GM23248 (cell line): ENCODE results near the gene RUBCNL. TPM values are rescaled to one million over a fixed set of nuclear protein-coding genes. Genes with fewer than 3 reads are reported as not detected.

Experiments
- DNase-seq: peaks from one replicate; pipeline ENCODE4 v3.0.0-alpha.2; 2015
- H2AFZ ChIP-seq: fragments of 200-600 bp; sonication (generic); 2 replicates; pipeline ENCODE4 v1.6.1; 2016; ENCODE audit warnings: antibody characterized with exemption
- H3F3A ChIP-seq: fragments of 200-600 bp; sonication (generic); 2 replicates; pipeline ENCODE4 v1.6.1; 2016; ENCODE audit warnings: mild to moderate bottlenecking, antibody characterized with exemption, mixed run types; ENCODE audit not compliant: insufficient read depth
- H3K27ac ChIP-seq: fragments of 200-600 bp; sonication (generic); 2 replicates; pipeline ENCODE4 v1.5.1; 2016; ENCODE audit warnings: mild to moderate bottlenecking
- H3K27me3 ChIP-seq: fragments of 200-600 bp; sonication (generic); replicated peaks from 2 replicates; pipeline ENCODE4 v1.6.1; 2016; ENCODE audit warnings: mild to moderate bottlenecking; ENCODE audit not compliant: insufficient read depth
- H3K36me3 ChIP-seq: fragments of 200-600 bp; sonication (generic); 2 replicates; pipeline ENCODE4 v1.6.1; 2016; ENCODE audit warnings: low read depth, mild to moderate bottlenecking
- H3K4me1 ChIP-seq: fragments of 200-600 bp; sonication (generic); 2 replicates; pipeline ENCODE4 v1.6.1; 2016; ENCODE audit warnings: mild to moderate bottlenecking; ENCODE audit not compliant: insufficient read depth
- H3K4me2 ChIP-seq: fragments of 200-600 bp; sonication (generic); one replicate; pipeline ENCODE4 v1.6.1; 2016; ENCODE audit warnings: mild to moderate bottlenecking; ENCODE audit not compliant: unreplicated experiment
- H3K4me3 ChIP-seq: fragments of 200-600 bp; sonication (generic); 2 replicates; pipeline ENCODE4 v1.5.1; 2016; ENCODE audit warnings: mild to moderate bottlenecking
- H3K79me2 ChIP-seq: fragments of 200-600 bp; sonication (generic); 2 replicates; pipeline ENCODE4 v1.6.1; 2016; ENCODE audit warnings: mild to moderate bottlenecking; ENCODE audit not compliant: insufficient read depth
- H3K9ac ChIP-seq: fragments of 200-600 bp; sonication (generic); 2 replicates; pipeline ENCODE4 v1.6.1; 2016; ENCODE audit warnings: mild to moderate bottlenecking
- H3K9me2 ChIP-seq: fragments of 200-600 bp; sonication (generic); 2 replicates; pipeline ENCODE4 v1.6.1; 2016; ENCODE audit warnings: mixed run types, mild to moderate bottlenecking, moderate library complexity; ENCODE audit not compliant: insufficient read depth
- H3K9me3 ChIP-seq: fragments of 200-600 bp; sonication (generic); one replicate; pipeline ENCODE4 v1.6.1; 2017; ENCODE audit warnings: low read depth
- H4K20me1 ChIP-seq: fragments of 200-600 bp; sonication (generic); 2 replicates; pipeline ENCODE4 v1.6.0; 2016; ENCODE audit not compliant: insufficient read depth
- EZH2 ChIP-seq: fragments of 200-600 bp; sonication (generic); IDR thresholded peaks from 2 replicates; pipeline ENCODE4 v1.6.1; 2018; ENCODE audit warnings: antibody characterized with exemption, mild to moderate bottlenecking; ENCODE audit not compliant: insufficient read depth, poor library complexity, severe bottlenecking
- EZH2phosphoT487 ChIP-seq: fragments of 200-600 bp; sonication (generic); IDR thresholded peaks from 2 replicates; pipeline ENCODE4 v1.6.1; 2018; ENCODE audit warnings: antibody characterized with exemption, moderate library complexity, mild to moderate bottlenecking, low read depth; ENCODE audit not compliant: insufficient read depth
- WGBS, 2 experiments: methylation state at CpG; one replicate each; pipeline ENCODE4 v1.1.6; 2015 to 2017; ENCODE audit warnings: low lambda C conversion rate in 2 of 2, low coverage in 1 of 2; ENCODE audit errors: missing lambda C conversion rate in 2 of 2; 5-methylcytosine and 5-hydroxymethylcytosine counted together
- in situ Hi-C: fragments of 300-500 bp; cut with MboI; formaldehyde crosslinking; loops from 2 replicates; pipeline ENCODE4 v1.15.0; 2020
- polyA plus RNA-seq: library from polyadenylated mRNA; unstranded; fragments of >200 nt; fragmentation: Nextera tagmentation; extraction: Ambion mirVana; gene quantifications from 2 replicates; pipeline ENCODE4 v1.2.1, GENCODE V29; 2016
- total RNA-seq: library from RNA; depleted of rRNA; stranded (reverse); fragments of >200 nt; shearing (Covaris generic); gene quantifications from 2 replicates; pipeline ENCODE4 v1.2.3, GENCODE V29; 2014

RUBCNL gene
- total and polyA plus RNA-seq, 2 experiments from 2014 or later: 1.1 to 2.1 TPM

DNA sequence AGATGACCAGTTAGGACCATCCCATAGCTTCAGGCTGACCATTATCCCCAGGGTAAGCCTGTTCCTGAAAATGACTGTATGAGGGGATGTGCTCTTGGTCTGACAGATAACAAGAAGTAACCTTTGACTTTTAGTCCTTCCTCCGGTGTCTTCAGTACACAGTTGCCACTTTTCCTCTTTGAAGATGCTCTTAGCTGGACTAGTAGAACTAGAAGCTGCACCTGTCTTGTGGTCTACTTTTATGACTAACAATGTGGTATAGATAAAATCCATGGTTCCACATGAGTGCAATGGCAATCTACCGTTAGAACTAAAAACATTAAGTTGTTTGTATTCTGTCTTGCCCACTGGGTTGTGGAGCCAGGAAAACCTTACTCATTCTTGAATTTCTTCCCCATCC lies 5.9 kb upstream of the RUBCNL start:
- Histone ChIP-seq H3K36me3 (no peaks in the 10 kb centered on the region), H3K4me1 (peaks cover 15% of the 10 kb centered on the region; the same call in 1 of the 2 replicates), H3K79me2 (no peaks in the 10 kb centered on the region), H3F3A (no peaks in the 10 kb centered on the region), H3K9me2 (no peaks in the 10 kb centered on the region), H4K20me1 (no peaks in the 10 kb centered on the region), H3K27ac (no peak overlapping the region), H3K9ac (no peak overlapping the region), H3K4me3 (no peak overlapping the region), H3K4me2 (no peak overlapping the region), H3K9me3 (no peaks in the 10 kb centered on the region), H3K27me3 (no peaks in the 10 kb centered on the region), H2AFZ (no peak overlapping the region)
- no peak for TF ChIP-seq EZH2phosphoT487
- no peak for TF ChIP-seq EZH2
- in situ Hi-C loops: no loop called here
- no peak for DNase-seq
- WGBS, 2 experiments: 75 to 77% methylated on average over 2 of the region's 2 CpGs

DNA sequence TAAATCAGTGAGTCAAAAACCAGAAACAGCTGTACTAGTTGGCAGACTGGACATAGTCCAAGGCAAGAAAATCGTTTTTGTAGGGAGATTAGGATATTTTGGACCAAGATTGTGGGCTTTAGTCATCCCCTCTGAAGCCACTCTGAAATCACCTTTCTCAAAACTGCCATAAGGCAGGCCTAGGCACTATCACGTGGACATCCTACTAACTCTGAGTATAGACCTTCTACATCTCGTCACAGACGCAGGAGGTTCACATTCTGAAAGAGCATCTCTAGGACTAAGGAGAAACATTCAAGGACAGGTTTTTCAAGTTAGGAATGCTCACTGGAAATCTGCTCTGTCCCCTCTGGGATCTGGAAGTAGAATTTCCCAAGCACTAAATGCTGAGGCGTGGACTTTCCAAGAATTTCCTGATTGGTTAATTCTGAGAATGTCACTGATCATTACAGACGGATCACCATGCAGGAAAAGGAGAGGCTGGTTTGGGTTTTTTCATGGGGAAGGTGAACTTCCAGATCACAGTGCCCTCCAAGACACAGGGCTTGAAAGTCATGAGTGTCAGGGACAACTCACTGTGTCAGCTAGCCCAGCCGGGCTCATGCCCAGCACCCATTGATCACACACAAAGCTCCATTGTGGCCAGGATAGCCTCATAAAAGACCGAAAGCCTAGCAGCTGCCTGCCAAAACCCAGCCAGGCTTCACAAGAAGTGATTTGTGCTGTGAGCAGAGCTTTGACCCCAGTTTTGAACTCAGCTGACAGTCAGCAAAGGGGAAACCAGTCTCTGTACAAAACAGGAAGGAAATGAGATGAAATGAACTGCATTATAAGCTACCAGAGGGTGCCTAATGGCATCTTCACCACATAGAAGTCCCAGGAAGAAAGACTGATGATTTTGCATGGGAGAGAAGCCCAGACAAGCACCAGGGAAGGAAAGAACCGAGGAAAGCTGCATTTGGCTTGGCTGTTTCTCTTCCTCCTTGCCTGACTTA lies 2.7 kb upstream of the RUBCNL start:
- Histone ChIP-seq H2AFZ (no peak overlapping the region), H3K4me3 (no peak overlapping the region), H3K9me2 (no peaks in the 10 kb centered on the region), H3K79me2 (no peaks in the 10 kb centered on the region), H3K9ac (no peak overlapping the region), H3K27ac (no peak overlapping the region), H3F3A (no peaks in the 10 kb centered on the region), H3K27me3 (no peaks in the 10 kb centered on the region), H3K9me3 (no peaks in the 10 kb centered on the region), H3K4me1 (peaks cover 3% of the 10 kb centered on the region; the same call in 1 of the 2 replicates), H3K36me3 (no peaks in the 10 kb centered on the region), H3K4me2 (no peak overlapping the region), H4K20me1 (no peaks in the 10 kb centered on the region)
- WGBS, 2 experiments: 73 to 76% methylated on average over 9 of the region's 9 CpGs
- DNase-seq: no peak
- in situ Hi-C loops: no loop called here
- TF ChIP-seq EZH2: no peak
- no peak for TF ChIP-seq EZH2phosphoT487

DNA sequence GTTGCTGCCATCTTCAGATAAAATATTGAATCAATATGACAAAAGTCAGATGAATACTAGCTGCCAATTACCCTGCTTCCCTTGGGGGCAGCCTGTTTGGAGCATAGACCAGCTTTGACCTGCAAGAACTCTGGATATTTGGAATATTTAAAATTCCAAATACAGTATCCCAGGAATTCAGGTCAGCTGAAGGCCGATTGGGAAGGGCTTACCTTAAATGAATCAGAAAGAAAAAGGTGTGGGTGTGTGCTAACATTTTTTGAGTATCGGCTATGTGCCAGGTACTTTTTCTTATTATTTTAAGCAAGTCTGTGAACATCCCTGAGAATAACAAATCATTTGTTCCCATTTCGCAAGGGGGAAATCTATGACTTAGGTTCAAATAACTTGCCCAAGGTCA lies 1.8 kb upstream of the RUBCNL start:
- no peaks in the 10 kb centered on the region for H3K9me3 ChIP-seq
- no peak overlapping the region for H2AFZ ChIP-seq
- no peaks in the 10 kb centered on the region for H3K9me2 ChIP-seq
- H3K4me2 ChIP-seq: no peak overlapping the region
- no peak for TF ChIP-seq EZH2phosphoT487
- TF ChIP-seq EZH2: no peak
- in situ Hi-C loops: no loop called here
- H3K79me2 ChIP-seq: no peaks in the 10 kb centered on the region
- peaks cover 3% of the 10 kb centered on the region; the same call in 1 of the 2 replicates for H3K4me1 ChIP-seq
- H3K9ac ChIP-seq: no peak overlapping the region
- H3K36me3 ChIP-seq: no peaks in the 10 kb centered on the region
- no peak for DNase-seq
- H3K4me3 ChIP-seq: no peak overlapping the region
- WGBS, 2 experiments: 88 to 92% methylated on average over 3 of the region's 3 CpGs
- H3K27ac ChIP-seq: no peak overlapping the region
- H3F3A ChIP-seq: no peaks in the 10 kb centered on the region
- H4K20me1 ChIP-seq: no peaks in the 10 kb centered on the region
- H3K27me3 ChIP-seq: no peaks in the 10 kb centered on the region

DNA sequence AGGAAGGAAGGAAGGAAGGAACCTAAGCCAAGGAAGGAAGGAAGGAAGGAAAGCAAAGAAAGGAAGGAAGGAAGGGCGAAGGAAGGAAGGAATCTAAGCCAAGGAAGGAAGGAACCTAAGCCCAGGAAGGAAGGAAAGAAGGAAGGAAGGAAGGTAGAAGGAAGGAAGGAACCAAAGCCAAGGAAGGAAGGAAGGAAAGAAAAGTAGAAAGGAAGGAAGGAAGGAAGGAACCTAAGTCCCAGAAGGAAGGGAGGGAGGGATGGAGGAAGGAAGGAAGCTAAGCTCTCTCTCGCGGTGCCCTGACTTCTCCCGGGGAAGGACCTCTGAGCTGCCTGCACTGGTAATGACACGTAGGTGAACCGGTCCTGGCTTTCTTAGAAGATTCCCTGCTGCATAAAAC lies 1.3 kb upstream of the RUBCNL start:
- H3K4me3 ChIP-seq: no peak overlapping the region
- H3K27ac ChIP-seq: no peak overlapping the region
- H3F3A ChIP-seq: no peaks in the 10 kb centered on the region
- no peak for DNase-seq
- H4K20me1 ChIP-seq: no peaks in the 10 kb centered on the region
- no peaks in the 10 kb centered on the region for H3K79me2 ChIP-seq
- no peaks in the 10 kb centered on the region for H3K9me2 ChIP-seq
- 98% methylated on average over 5 to 6 of the region's 6 CpGs for WGBS, 2 experiments
- no peak overlapping the region for H3K9ac ChIP-seq
- H3K36me3 ChIP-seq: no peaks in the 10 kb centered on the region
- peaks cover 3% of the 10 kb centered on the region; the same call in 1 of the 2 replicates for H3K4me1 ChIP-seq
- TF ChIP-seq EZH2phosphoT487 (no peak), EZH2 (no peak)
- H3K4me2 ChIP-seq: no peak overlapping the region
- in situ Hi-C loops: no loop called here
- H3K9me3 ChIP-seq: no peaks in the 10 kb centered on the region
- no peaks in the 10 kb centered on the region for H3K27me3 ChIP-seq
- H2AFZ ChIP-seq: no peak overlapping the region
